Endothelial cell of umbilical vein (primary cell): ENCODE measurements around the gene HPRT1. TPM values are rescaled to one million over a fixed set of nuclear protein-coding genes. Genes with fewer than 3 reads are reported as not detected.
A peak's percentile ranks its signal among the peaks of the same experiment; 100 is the strongest.

Experiments used
- BruUV-seq: library from RNA; stranded (reverse); fragments of 400-500 nt; replicated peaks from 2 replicates; lab custom pipeline; 2021; lab: Mats Ljungman, UMichigan
- CTCF ChIA-PET: fragments of 300-600, 350-600 bp; sonication (Branson Sonifier 250); formaldehyde crosslinking; loops from one replicate; lab custom pipeline; 2021; ENCODE audit warnings: antibody characterized with exemption, inconsistent platforms; lab: Charles Lee
- POLR2A ChIA-PET: fragments of 300-600, 350-600 bp; sonication (Branson Sonifier 250); formaldehyde crosslinking; loops from one replicate; lab custom pipeline; 2021; ENCODE audit warnings: antibody characterized with exemption, inconsistent platforms; lab: Charles Lee
- DNase-seq: peaks from one replicate; pipeline ENCODE4 v3.0.0-alpha.2; 2011; ENCODE audit warnings: low read depth, low spot score
- FAIRE-seq: peaks from 2 replicates; lab custom pipeline; 2011; peaks lifted over from hg19 to GRCh38; lab: Jason Lieb, UNC
- H2AFZ ChIP-seq: 2 replicates; pipeline ENCODE4 v1.6.0; 2012; ENCODE audit warnings: low read depth, low read length, control low read depth, inconsistent platforms
- H3K27ac ChIP-seq: 2 replicates; pipeline ENCODE4 v1.5.1; 2011; ENCODE audit warnings: low read depth, mild to moderate bottlenecking, control low read depth, low read length, moderate library complexity; ENCODE audit not compliant: insufficient read depth
- H3K27me3 ChIP-seq, 2 experiments: 2 replicates each; pipeline versions ENCODE4 v1.6.0 to v1.6.1; 2011; ENCODE audit warnings: low read length in 2 of 2, mixed read lengths in 1 of 2; ENCODE audit not compliant: control insufficient read depth in 2 of 2, insufficient read depth in 2 of 2
- H3K36me3 ChIP-seq, 2 experiments: 2 replicates in 1 of 2; 3 replicates in 1 of 2; pipeline ENCODE4 v1.5.1; 2011; ENCODE audit warnings: low read length in 2 of 2, mild to moderate bottlenecking in 1 of 2, moderate library complexity in 1 of 2; ENCODE audit not compliant: control insufficient read depth in 2 of 2, insufficient read depth in 2 of 2; ENCODE audit errors: extremely low read depth in 1 of 2
- H3K4me1 ChIP-seq: 3 replicates; pipeline ENCODE4 v1.5.1; 2011; ENCODE audit warnings: mild to moderate bottlenecking, low read length; ENCODE audit not compliant: control insufficient read depth, insufficient read depth; ENCODE audit errors: extremely low read depth
- H3K4me2 ChIP-seq: 2 replicates; pipeline ENCODE4 v1.6.1; 2011; ENCODE audit warnings: low read length, control low read depth, mixed read lengths; ENCODE audit not compliant: insufficient read depth
- H3K4me3 ChIP-seq, 3 experiments: fragments of 200-600 bp in 1 of 3; sonication (generic), shearing (Covaris generic) in 1 of 3; replicated peaks in 1 of 3; 2 replicates each; pipeline ENCODE4 v1.5.1; 2011 to 2016; ENCODE audit warnings: control low read depth in 3 of 3, low read length in 3 of 3, mild to moderate bottlenecking in 2 of 3, inconsistent platforms in 1 of 3, low read depth in 1 of 3, moderate library complexity in 1 of 3; ENCODE audit not compliant: insufficient read depth in 1 of 3
- H3K79me2 ChIP-seq: 2 replicates; pipeline ENCODE4 v1.6.0; 2012; ENCODE audit warnings: low read length, inconsistent platforms; ENCODE audit not compliant: control insufficient read depth, insufficient read depth
- H3K9ac ChIP-seq: replicated peaks from 2 replicates; pipeline ENCODE3; 2011; ENCODE audit warnings: low read length, control low read depth; ENCODE audit not compliant: insufficient read depth; ENCODE audit errors: extremely low read depth
- H3K9me1 ChIP-seq: replicated peaks from 3 replicates; pipeline ENCODE4 v1.6.0; 2011; ENCODE audit warnings: mild to moderate bottlenecking, low read length; ENCODE audit not compliant: control insufficient read depth, insufficient read depth; ENCODE audit errors: extremely low read depth
- H3K9me3 ChIP-seq: replicated peaks from 2 replicates; pipeline ENCODE4 v1.5.1; 2012; ENCODE audit warnings: low read length, inconsistent platforms; ENCODE audit not compliant: control insufficient read depth, insufficient read depth
- H4K20me1 ChIP-seq: replicated peaks from 2 replicates; pipeline ENCODE3; 2011; ENCODE audit warnings: mild to moderate bottlenecking, low read length; ENCODE audit not compliant: control insufficient read depth, insufficient read depth; ENCODE audit errors: extremely low read depth
- EZH2 ChIP-seq: IDR thresholded peaks from 2 replicates; pipeline ENCODE4 v1.6.1; 2012; ENCODE audit warnings: borderline replicate concordance, low read depth, mild to moderate bottlenecking, moderate library complexity, low read length, inconsistent platforms; ENCODE audit not compliant: severe bottlenecking
- FOS ChIP-seq: IDR thresholded peaks from 2 replicates; pipeline ENCODE4 v1.6.1; 2011; ENCODE audit warnings: mild to moderate bottlenecking, low read length, moderate library complexity, borderline replicate concordance; ENCODE audit not compliant: insufficient read depth
- GATA2 ChIP-seq: IDR thresholded peaks from 2 replicates; pipeline ENCODE4 v1.7.0; 2011; ENCODE audit warnings: low read depth, mild to moderate bottlenecking, moderate library complexity, mixed read lengths, low read length; ENCODE audit not compliant: insufficient read length, insufficient read depth
- JUN ChIP-seq: IDR thresholded peaks from 2 replicates; pipeline ENCODE4 v1.6.1; 2011; ENCODE audit warnings: borderline replicate concordance, low read depth; ENCODE audit not compliant: insufficient read length, insufficient read depth
- MYC ChIP-seq: IDR thresholded peaks from one replicate; pipeline ENCODE4 v1.6.1; 2011; ENCODE audit warnings: mild to moderate bottlenecking, low read depth, low read length
- POLR2A ChIP-seq: IDR thresholded peaks from 2 replicates; pipeline ENCODE4 v1.6.1; 2012; ENCODE audit warnings: low read depth, mild to moderate bottlenecking, control low read depth, low read length
- POLR2AphosphoS5 ChIP-seq: IDR thresholded peaks from 2 replicates; pipeline ENCODE4 v1.6.1; 2012; ENCODE audit warnings: low read depth, mild to moderate bottlenecking, control low read depth, low read length, moderate library complexity; ENCODE audit not compliant: insufficient read depth
- dilution Hi-C: fragments of 300-500 bp; cut with MboI; formaldehyde crosslinking; loops from one replicate; pipeline ENCODE4 v1.15.0; 2019; ENCODE audit warnings: low sequenced_read_pairs; ENCODE audit not compliant: extremely low pct_ligation_motif_present
- intact Hi-C: fragments of 100-400 bp; cut with micrococcal nuclease; formaldehyde crosslinking; loops from one replicate; pipeline ENCODE4 v1.10.0; 2022
- polyA plus RNA-seq, 4 experiments: library from polyadenylated mRNA; depleted of rRNA in 3 of 4; stranded (reverse) in 3 of 4; unstranded in 1 of 4; fragments of >200 nt; gene quantifications; 2 replicates each; pipeline versions ENCODE4 v1.2.1 to v1.2.3, GENCODE V29; 2011 to 2012; ENCODE audit warnings: missing spikeins in 1 of 4
- total RNA-seq: library from RNA; stranded (reverse); gene quantifications from 2 replicates; pipeline ENCODE4 v1.2.3, GENCODE V29; 2021
- TF ChIP-seq, protein P1 (sequence below): IDR thresholded peaks from 2 replicates; pipeline ENCODE4 v1.6.1; 2011; ENCODE audit not compliant: insufficient read depth, insufficient read length
- TF ChIP-seq, protein P2 (sequence below), 2 donors: IDR thresholded peaks; 1 replicate in 1 of 2; 2 replicates in 1 of 2; pipeline ENCODE4 v1.5.1; 2011; ENCODE audit warnings: low read length in 2 of 2, mild to moderate bottlenecking in 2 of 2, moderate library complexity in 2 of 2, control low read depth in 1 of 2, inconsistent platforms in 1 of 2, low read depth in 1 of 2; ENCODE audit not compliant: insufficient read depth in 1 of 2; ENCODE audit errors: extremely low read depth in 1 of 2

HPRT1 gene
- total and polyA plus RNA-seq, 2 donors (not counting 3 experiments of a cell fraction or from before 2014, with no cell fraction given), result 19.2 to 51.0 TPM

DNA sequence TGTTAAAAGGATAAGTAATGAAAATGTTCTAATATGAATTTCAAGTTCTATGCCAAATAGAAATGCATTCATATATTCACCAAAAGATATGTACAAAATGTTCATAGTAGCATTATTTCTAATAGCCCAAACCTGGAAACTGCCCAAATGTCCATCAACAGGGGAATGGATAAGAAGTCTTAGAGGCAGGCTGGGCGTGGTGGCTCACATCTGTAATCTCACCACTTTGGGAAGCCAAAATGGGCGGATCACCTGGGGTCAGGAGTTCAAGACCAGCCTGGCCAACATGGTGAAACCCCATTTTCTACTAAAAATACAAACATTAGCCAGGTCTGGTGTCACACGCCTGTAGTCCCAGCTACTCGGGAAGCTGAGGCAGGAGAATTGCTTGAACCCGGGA lies 2.3 kb upstream of the HPRT1 start:
- dilution Hi-C loops, result no loop called here
- BruUV-seq, result no TSS peak
- POLR2A ChIA-PET, result no interaction called here

DNA sequence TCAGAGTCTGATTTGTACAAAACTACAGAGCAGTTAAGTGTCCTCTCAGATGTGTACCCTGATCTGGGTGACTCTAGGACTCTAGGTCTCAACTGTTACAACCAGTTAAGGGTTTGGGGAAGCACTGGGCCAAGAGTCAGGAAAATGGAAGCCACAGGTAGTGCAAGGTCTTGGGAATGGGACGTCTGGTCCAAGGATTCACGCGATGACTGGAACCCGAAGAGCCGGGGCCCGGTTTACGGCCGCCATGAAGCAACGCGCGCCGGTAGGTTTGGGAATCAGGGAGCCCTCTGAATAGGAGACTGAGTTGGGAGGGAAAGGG lies 321 bp upstream of the HPRT1 start:
- DNase-seq, result peak; percentile 44
- no peaks in the 10 kb centered on the region for H3K9me1 ChIP-seq
- peak overlapping the region; percentile 32 for H2AFZ ChIP-seq
- H3K9me3 ChIP-seq, result no peaks in the 10 kb centered on the region
- intact Hi-C loops (no loop called here), dilution Hi-C loops (no loop called here)
- BruUV-seq, result no TSS peak
- no peak overlapping the region for H3K27ac ChIP-seq
- H3K27me3 ChIP-seq, result no peaks in the 10 kb centered on the region
- H3K4me1 ChIP-seq, result no peaks in the 10 kb centered on the region
- H3K79me2 ChIP-seq, result peaks cover 34% of the 10 kb centered on the region
- no peaks in the 10 kb centered on the region for H4K20me1 ChIP-seq
- no peaks in the 10 kb centered on the region for H3K36me3 ChIP-seq
- POLR2A ChIA-PET, result no interaction called here
- peak overlapping the region; percentile 33 for H3K4me2 ChIP-seq
- no peak for FAIRE-seq
- CTCF ChIA-PET, result no interaction called here
- peak overlapping the region in 1 of 3 experiments; percentile 75 for H3K4me3 ChIP-seq
- TF ChIP-seq, protein P1, sequence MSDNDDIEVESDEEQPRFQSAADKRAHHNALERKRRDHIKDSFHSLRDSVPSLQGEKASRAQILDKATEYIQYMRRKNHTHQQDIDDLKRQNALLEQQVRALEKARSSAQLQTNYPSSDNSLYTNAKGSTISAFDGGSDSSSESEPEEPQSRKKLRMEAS, result no peak
- TF ChIP-seq MYC, result no peak
- TF ChIP-seq FOS, result no peak
- no peak for TF ChIP-seq POLR2A
- no peak for TF ChIP-seq POLR2AphosphoS5
- TF ChIP-seq GATA2, result no peak
- TF ChIP-seq, protein P2, sequence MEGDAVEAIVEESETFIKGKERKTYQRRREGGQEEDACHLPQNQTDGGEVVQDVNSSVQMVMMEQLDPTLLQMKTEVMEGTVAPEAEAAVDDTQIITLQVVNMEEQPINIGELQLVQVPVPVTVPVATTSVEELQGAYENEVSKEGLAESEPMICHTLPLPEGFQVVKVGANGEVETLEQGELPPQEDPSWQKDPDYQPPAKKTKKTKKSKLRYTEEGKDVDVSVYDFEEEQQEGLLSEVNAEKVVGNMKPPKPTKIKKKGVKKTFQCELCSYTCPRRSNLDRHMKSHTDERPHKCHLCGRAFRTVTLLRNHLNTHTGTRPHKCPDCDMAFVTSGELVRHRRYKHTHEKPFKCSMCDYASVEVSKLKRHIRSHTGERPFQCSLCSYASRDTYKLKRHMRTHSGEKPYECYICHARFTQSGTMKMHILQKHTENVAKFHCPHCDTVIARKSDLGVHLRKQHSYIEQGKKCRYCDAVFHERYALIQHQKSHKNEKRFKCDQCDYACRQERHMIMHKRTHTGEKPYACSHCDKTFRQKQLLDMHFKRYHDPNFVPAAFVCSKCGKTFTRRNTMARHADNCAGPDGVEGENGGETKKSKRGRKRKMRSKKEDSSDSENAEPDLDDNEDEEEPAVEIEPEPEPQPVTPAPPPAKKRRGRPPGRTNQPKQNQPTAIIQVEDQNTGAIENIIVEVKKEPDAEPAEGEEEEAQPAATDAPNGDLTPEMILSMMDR (IDR thresholded peaks at IDR 0.05; ENCODE audit: extremely low read depth in 1 of 2, insufficient read depth in 1 of 2, low read depth in 1 of 2, low read length in 2 of 2), result no peak
- TF ChIP-seq JUN, result no peak
- TF ChIP-seq EZH2, result no peak
- peak overlapping the region; percentile 12 for H3K9ac ChIP-seq

More for the DNA sequence above, 2.3 kb upstream of the HPRT1 start:
- TF ChIP-seq JUN (no peak), GATA2 (no peak), POLR2AphosphoS5 (no peak), EZH2 (no peak), POLR2A (no peak), MYC (no peak)
- TF ChIP-seq, protein P2 (IDR thresholded peaks at IDR 0.05; ENCODE audit: extremely low read depth in 1 of 2, insufficient read depth in 1 of 2, low read depth in 1 of 2, low read length in 2 of 2), result no peak
- Histone ChIP-seq H3K27ac (no peak overlapping the region), H3K9me1 (no peaks in the 10 kb centered on the region), H4K20me1 (no peaks in the 10 kb centered on the region), H3K4me3 (no peak overlapping the region), H3K36me3 (no peaks in the 10 kb centered on the region), H2AFZ (no peak overlapping the region), H3K27me3 (no peaks in the 10 kb centered on the region), H3K79me2 (peaks cover 18% of the 10 kb centered on the region), H3K4me2 (no peak overlapping the region), H3K9me3 (no peaks in the 10 kb centered on the region), H3K9ac (no peak overlapping the region), H3K4me1 (no peaks in the 10 kb centered on the region)
- CTCF ChIA-PET, result no interaction called here
- DNase-seq (no peak), FAIRE-seq (no peak)
- intact Hi-C loops, result no loop called here
